T-helper 2 cell (primary cell): Measurements from ENCODE around the gene CEPT1.

Source experiments
- DNase-seq, 5 experiments: peaks; one replicate each; pipeline versions ENCODE4 v3.0.0 to v3.0.0-alpha.2; 2012 to 2022

CEPT1 gene

DNA sequence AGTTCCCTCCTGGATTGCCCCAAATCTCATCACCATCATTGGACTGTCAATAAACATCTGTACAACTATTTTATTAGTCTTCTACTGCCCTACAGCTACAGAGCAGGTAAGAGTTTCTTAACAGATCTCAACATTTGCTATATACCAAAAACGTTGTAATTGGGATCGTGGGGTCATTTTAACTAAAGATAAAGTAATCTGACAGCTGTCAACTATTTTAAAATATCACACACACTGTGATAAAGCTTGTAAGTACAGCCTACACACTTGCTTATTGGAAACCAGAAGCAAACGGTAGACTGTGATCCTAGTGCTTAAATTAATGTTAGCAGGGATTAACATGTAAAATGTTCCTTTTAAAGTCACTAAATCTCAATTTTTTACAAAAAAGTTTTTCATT, 7.9 kb downstream of the CEPT1 start:
- DNase-seq = no peak

DNA sequence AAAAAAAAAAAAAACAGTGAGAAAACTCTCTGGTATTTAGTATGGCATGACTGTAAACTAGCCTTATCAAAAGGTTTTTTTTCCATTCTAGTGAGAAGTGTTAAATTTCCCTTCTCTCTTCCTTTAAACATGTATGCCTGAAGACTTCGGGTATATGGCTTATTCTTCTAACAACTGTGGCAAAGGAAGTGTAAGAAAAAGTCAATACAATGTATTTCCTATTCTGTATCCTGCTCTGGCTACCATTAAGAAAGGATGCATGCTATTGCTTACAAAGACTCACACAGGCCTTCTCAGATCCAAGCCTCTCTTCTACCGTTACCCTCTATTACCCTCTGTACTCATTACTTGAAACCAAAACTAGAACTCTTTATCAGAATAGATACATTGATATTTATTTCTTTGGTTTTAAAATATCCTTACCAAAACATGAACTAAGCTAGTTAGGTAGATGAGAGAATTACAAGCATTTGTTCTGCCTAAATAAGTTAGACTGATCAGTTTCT, 8.4 kb downstream of the CEPT1 start:
- DNase-seq = no peak

GRCh38 chr1:111151838-111152237, 11.8 kb downstream of the CEPT1 start:
- DNase-seq = no peak

DNA sequence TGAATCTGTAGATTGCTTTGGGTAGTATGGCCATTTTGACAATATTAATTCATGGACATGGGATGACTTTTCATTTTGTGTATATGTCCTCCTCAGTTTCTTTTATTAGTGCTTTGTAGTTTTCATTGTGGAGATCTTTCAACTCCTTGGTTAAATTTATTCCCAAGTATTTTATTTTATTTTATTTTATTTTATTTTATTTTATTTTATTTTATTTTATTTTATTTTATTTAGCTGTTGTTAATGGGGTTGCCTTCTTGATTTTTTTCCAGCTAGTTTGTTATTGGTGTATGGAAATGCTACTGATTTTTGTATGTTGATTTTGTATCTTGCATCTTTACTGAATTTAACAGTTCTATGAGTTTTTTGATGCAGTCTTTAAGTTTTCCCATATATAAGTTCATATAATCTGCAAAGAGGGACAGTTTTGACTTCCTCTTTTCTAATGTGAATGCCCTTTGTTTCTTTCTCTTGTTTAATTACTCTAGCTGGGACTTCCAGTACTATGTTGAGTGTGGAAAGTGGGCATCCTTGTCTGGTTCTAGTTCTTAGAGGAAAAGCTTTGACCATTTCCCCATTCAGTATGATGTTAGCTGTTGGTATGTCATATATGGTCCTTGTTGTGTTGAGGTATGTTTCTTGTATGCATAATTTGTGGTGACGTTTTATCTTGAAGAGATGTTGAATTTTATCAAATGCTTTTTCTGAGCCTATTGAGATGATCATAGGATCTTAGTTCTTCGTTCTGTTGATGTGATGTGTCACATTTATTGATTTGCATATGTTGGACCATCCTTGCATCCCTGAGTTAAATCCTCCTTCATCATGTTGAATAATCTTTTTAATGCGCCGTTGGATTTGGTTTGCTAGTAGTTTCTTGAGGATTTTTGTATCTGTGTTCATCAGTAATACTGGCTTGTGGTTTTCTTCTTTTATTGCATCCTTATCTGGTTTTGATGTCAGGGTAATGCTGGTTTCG, 14.3 kb downstream of the CEPT1 start:
- no peak for DNase-seq

- DNase-seq = no peak
These were observed 17.4 kb downstream of the CEPT1 start for GRCh38 chr1:111157431-111157830.

- DNase-seq = no peak
These were observed 21.9 kb downstream of the CEPT1 start for GRCh38 chr1:111161843-111162487.

DNA sequence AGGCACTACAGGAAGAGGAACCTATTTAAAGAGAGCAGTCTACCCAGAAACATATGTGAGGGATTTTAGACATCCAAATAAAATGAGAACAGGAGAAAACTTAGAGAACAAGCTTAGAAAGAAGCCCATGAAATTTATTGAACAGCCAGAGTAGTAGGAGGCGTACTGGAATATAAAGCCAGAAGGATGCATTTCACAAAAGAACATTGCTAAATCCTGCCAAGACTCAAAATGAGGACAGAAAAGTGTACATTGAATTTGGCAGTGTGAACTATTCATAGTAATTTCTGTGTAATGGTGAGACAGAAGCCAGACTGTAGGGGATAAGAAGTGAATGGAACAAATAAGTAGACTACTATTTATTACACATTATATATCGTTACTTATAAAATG, 22.5 kb downstream of the CEPT1 start:
- no peak for DNase-seq

GRCh38 chr1:111163363-111163762, 23.3 kb downstream of the CEPT1 start:
- no peak for DNase-seq

DNA sequence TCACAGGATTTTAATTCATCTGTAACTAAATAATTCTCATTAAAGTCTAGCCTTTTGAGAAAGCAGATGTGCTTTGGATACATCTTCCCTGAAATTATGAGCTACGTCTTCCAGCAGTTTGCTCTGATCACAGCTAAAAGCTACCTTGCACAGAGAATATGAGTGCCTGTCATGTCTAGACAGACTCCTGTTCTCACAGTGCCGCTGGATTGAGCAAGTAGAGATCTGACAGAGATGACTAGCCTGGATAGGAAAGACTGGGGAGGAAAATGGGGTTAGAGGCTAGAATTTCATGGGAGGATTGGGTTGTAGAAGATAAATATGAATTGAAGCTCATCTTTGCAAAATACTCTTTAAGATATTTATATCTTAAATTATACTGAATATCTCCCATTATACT, 24.1 kb downstream of the CEPT1 start:
- no peak for DNase-seq

GRCh38 chr1:111172463-111172862, 32.4 kb downstream of the CEPT1 start:
- no peak for DNase-seq

DNA sequence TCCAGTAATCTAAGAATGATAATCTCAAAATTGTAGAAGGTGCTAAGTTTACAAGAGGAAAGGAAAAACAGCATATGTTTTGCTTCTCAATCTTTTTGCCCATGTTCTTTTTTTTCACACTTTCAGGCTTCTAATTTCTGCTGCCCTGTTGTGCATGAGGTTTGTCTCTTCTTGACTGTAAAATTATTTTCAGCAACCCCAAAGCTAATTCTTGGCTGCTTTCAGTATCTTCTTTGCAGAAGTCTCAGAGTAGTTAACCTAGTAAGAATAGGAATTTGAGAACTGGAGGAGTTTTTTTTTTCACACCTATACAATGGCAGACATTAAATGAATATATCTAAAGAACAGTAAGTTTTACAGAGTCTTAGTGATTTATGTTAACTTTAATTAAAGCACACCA, 34.0 kb downstream of the CEPT1 start:
- DNase-seq = no peak

GRCh38 chr1:111175349-111175748, 35.3 kb downstream of the CEPT1 start:
- DNase-seq = no peak

DNA sequence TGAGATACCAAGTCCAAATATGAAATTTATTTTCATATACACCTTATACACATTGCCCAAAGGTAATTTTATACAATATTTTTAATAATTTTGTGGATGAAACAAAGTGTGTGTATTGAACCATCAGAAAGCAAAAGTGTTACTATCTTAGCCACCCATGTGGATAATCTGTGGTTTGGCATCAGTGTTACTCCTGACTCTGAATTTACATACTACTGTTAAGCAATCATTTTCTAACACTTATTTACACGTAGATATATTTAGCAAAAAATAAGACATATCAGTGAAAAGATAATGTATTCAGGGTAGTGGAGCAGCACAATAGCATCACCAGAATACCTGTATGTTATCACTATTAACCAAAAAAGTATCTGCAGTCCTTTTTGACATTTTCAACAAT, 36.7 kb downstream of the CEPT1 start:
- DNase-seq = no peak

DNA sequence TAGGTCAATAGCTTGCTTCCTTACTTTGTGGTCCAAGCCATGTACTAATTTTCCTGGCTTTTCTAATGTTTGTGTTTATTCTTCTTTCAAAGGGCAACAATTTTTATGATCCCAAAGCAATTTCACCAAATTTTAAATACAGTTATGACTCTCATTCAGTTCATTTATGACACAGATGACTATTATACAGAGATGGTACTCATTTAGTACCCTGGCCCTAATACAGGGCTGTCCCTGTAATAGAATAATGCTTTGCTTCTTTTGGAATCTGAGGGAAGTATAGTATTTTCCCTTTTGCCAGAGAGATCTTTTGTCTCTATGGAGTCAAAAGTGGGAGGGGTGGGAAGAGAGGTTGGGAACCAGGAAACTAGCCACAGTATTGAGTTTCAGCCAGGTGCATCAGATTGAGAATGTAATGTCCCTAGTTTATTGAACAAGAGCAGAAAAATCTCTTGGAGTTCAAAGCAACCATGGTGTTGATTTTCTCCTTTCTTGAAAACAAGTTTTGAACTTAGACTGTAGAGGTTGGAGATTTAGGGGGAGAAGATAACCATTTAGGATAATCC, 40.0 kb downstream of the CEPT1 start:
- DNase-seq = no peak

GRCh38 chr1:111182052-111182451, 42.0 kb downstream of the CEPT1 start:
- DNase-seq = no peak

DNA sequence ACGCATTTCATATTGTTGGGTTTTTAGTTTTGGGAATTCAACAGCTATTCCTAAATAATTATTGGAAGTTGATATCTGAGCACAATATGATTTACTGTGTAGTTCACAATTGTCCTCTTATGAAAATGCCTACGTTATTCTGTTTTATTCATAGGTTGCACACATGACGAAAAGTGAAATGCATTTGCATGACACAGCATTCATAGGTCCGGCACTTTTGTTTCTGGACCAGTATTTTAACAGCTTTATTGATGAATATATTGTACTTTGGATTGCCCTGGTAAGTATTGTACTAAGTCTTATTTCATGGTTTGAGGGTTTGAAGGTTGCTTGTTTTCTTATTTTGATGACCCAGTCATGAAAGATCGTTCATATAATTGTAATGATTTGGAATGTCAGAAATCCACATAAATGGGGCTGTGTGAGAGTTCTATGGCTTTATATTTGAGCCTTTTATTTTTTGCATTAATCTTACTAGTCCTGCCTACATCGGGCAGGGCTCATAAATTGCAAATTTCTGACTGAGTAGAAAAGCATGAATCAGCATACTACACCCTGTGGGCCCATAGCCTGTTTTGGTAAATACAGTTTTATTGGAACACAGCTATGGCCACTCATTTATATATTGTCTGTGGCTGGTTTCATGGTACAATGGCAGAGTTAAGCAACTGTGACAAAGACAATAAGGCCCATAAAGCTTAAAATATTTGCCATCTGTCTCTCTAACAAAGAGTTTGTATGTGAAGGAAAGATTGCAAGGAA, 43.5 kb downstream of the CEPT1 start:
- no peak for DNase-seq

- no peak for DNase-seq
These were observed 44.6 kb downstream of the CEPT1 start for GRCh38 chr1:111184663-111185062.

DNA sequence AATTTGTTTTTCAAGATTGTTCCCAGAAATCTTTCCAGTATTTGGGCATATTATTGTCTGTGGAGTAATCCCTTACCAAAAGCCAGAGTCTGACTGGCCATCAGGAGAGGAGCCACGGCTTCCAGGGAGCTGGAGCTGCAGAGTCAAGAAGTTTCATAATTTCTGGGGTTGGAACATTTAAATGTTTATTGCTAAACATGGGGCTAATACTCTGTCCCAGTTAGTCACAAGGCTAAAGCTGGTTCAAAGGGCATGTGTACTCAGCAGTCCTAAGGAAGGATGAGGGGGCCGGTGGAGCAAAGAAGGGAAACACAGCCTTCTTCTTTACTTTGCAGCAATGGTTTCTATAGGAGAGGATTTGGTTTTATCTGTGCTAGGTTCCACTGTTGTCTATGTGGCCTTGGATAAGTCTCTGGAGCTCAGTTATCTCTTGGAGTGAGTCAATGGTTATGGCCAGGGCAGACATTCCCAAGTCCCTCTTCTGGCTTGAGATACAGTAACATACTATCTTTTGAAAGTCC, 51.0 kb downstream of the CEPT1 start:
- DNase-seq = no peak

DNA sequence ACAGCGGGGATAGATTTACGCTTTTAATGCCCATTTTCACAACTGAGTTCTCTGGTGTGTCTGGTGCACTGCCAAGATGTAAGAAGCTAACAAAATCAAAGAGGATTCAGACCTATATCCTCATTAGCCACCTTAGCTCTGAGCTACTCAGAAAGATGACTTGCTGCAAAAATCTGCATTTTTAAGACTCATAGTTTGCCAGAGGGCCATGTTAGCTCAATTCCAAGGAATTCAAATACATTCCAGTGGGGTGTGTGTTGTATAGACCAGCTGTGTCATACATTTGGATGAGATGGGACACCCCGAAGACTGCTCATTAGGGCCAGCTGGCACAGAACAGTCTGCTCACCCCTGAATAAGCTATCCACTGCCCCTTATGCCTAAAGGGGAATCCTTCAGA, 51.5 kb downstream of the CEPT1 start:
- DNase-seq = no peak

DNA sequence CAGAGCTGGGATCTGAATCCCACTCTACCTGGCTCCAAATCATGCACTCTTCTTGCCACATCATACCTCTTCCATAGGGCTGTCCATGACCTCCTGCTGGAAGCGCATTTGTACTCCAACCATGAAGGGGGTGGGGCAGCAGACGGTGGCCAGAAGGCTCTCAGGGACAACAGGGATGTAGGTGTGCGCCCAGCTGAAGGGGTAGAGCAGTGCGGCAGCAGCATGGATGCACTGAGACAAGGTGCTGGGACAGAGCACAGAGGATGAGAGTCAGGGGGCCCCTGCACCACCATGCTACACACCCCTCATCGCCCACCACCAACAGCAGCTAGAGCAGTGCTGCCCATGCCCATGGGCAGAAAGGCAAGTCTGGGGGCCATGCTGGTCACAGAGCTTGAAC, 52.1 kb downstream of the CEPT1 start:
- no peak for DNase-seq

- peak in 1 of 5 experiments; percentile 41 for DNase-seq
These were observed 52.9 kb downstream of the CEPT1 start for GRCh38 chr1:111192658-111193519.
